ENCODE measurements around the gene RAMP1. TPM values are rescaled to one million over a fixed set of nuclear protein-coding genes. Genes with fewer than 3 reads are reported as not detected.
"Not testable (repeated sequence)": the region's sequence is repeated elsewhere in the genome, so short reads cannot be mapped to it uniquely, and the experiment has no call there.

The RAMP1 gene
- total and polyA plus RNA-seq, 8 donors, result 53.3 to 87.6 (median 61.7) TPM

GRCh38 chr2:237943395-237944094 is 84.1 kb downstream of the RAMP1 start:
- peak; percentile 76 to 90 (median 84) for DNase-seq
- ATAC-seq, result peak; percentile 87 to 94 (median 92)
- intact Hi-C loops (cut with DNase I), result no loop called here

GRCh38 chr2:237944302-237944701 is 84.9 kb downstream of the RAMP1 start:
- no peaks in the 10 kb centered on the region for H3K9me3 ChIP-seq
- FAIRE-seq, result no peak
- H3K27me3 ChIP-seq, result no peaks in the 10 kb centered on the region
- TF ChIP-seq CTCF (IDR thresholded peaks at IDR 0.05), result no peak
- intact Hi-C loops (cut with DNase I), result no loop called here
- no peak for ATAC-seq
- H3K36me3 ChIP-seq, result no peaks in the 10 kb centered on the region
- DNase-seq, result no peak
- no peak overlapping the region for H3K4me3 ChIP-seq
- 89 to 91% methylated on average over 4 of the region's 4 CpGs for WGBS, 2 donors
- peaks cover 0 to 14% (median 5%) of the 10 kb centered on the region in 3 donors for H3K4me1 ChIP-seq
- H3K27ac ChIP-seq, result no peak overlapping the region

More at GRCh38 chr2:237943395-237944094, 84.1 kb downstream of the RAMP1 start:
- Histone ChIP-seq H3K36me3 (no peaks in the 10 kb centered on the region), H3K27ac (no peak overlapping the region), H3K27me3 (no peaks in the 10 kb centered on the region), H3K9me3 (no peaks in the 10 kb centered on the region), H3K4me3 (no peak overlapping the region), H3K4me1 (peaks cover 0 to 14% (median 5%) of the 10 kb centered on the region in 3 donors)
- FAIRE-seq, result no peak
- no peak for TF ChIP-seq CTCF (IDR thresholded peaks at IDR 0.05)
- WGBS, 2 donors, result 47 to 55% methylated on average over 7 of the region's 7 CpGs

GRCh38 chr2:237946423-237946822 is 87.0 kb downstream of the RAMP1 start:
- no peak for FAIRE-seq
- Histone ChIP-seq H3K36me3 (no peaks in the 10 kb centered on the region), H3K9me3 (no peaks in the 10 kb centered on the region), H3K4me1 (peaks cover 0 to 14% (median 5%) of the 10 kb centered on the region in 3 donors), H3K27me3 (no peaks in the 10 kb centered on the region), H3K27ac (no peak overlapping the region), H3K4me3 (no peak overlapping the region)
- ATAC-seq, result no peak
- intact Hi-C loops (cut with DNase I), result no loop called here
- 72 to 80% methylated on average over 1 of the region's 1 CpG for WGBS, 2 donors
- no peak for DNase-seq
- TF ChIP-seq CTCF (IDR thresholded peaks at IDR 0.05), result no peak

- intact Hi-C loops (cut with DNase I), result not testable (repeated sequence)
- WGBS, 2 donors, result 85 to 87% methylated on average over 4 of the region's 4 CpGs
Measured at GRCh38 chr2:237951354-237951753, 91.9 kb downstream of the RAMP1 start.

GRCh38 chr2:237951878-237952277 is 92.5 kb downstream of the RAMP1 start:
- Histone ChIP-seq H3K9me3 (no peaks in the 10 kb centered on the region), H3K27ac (no peak overlapping the region), H3K27me3 (no peaks in the 10 kb centered on the region), H3K4me1 (peaks cover 0 to 5% (median 0%) of the 10 kb centered on the region in 3 donors), H3K4me3 (no peak overlapping the region), H3K36me3 (no peaks in the 10 kb centered on the region)
- intact Hi-C loops (cut with DNase I), result no loop called here
- no peak for TF ChIP-seq CTCF (IDR thresholded peaks at IDR 0.05)
- DNase-seq, result no peak
- no peak for ATAC-seq
- 83 to 84% methylated on average over 3 of the region's 3 CpGs for WGBS, 2 donors
- FAIRE-seq, result no peak

More at GRCh38 chr2:237951354-237951753, 91.9 kb downstream of the RAMP1 start:
- H3K4me1 ChIP-seq, H3K36me3 ChIP-seq, H3K9me3 ChIP-seq, ATAC-seq, H3K4me3 ChIP-seq, DNase-seq, H3K27ac ChIP-seq, FAIRE-seq, H3K27me3 ChIP-seq: not testable (repeated sequence)

Measured in pancreas (tissue), 10 donors.